ENCODE results near the gene CROCC2. TPM values are rescaled to one million over a fixed set of nuclear protein-coding genes. Genes with fewer than 3 reads are reported as not detected.

The CROCC2 gene
- total RNA-seq, 4 donors from 2014 or later, result 0.79 to 2.6 (median 1.8) TPM; not detected in 1

- Histone ChIP-seq H3K27me3 (no peaks in the 10 kb centered on the region), H3K4me1 (peaks cover 6 to 35% of the 10 kb centered on the region in 2 donors), H3K4me3 (no peak overlapping the region), H3K9me3 (no peaks in the 10 kb centered on the region), H3K36me3 (no peaks in the 10 kb centered on the region), H3K27ac (peak overlapping the region; percentile 69 to 86)
- TF ChIP-seq CTCF (IDR thresholded peaks at IDR 0.05) (peak in 1 of 4 experiments; percentile 40), POLR2A (IDR thresholded peaks at IDR 0.05) (no peak)
- intact Hi-C loops (cut with DNase I; ENCODE audit: low total_unique reads), result no loop called here
- DNase-seq, result peak; percentile 78 to 79
Measured at GRCh38 chr2:240960309-240960970, 54.3 kb downstream of the CROCC2 start.

- intact Hi-C loops (cut with DNase I; ENCODE audit: low total_unique reads), result no loop called here
- H3K27me3 ChIP-seq, result no peaks in the 10 kb centered on the region
- DNase-seq, result no peak
Measured at GRCh38 chr2:240960971-240961876, 55.1 kb downstream of the CROCC2 start.

GRCh38 chr2:240961910-240962299 is 55.8 kb downstream of the CROCC2 start:
- Histone ChIP-seq H3K27ac (peak overlapping the region; percentile 79 to 91), H3K36me3 (no peaks in the 10 kb centered on the region), H3K9me3 (no peaks in the 10 kb centered on the region), H3K27me3 (no peaks in the 10 kb centered on the region), H3K4me1 (peaks cover 6 to 35% of the 10 kb centered on the region in 2 donors), H3K4me3 (no peak overlapping the region)
- TF ChIP-seq POLR2A (IDR thresholded peaks at IDR 0.05), result no peak
- no peak for TF ChIP-seq CTCF (IDR thresholded peaks at IDR 0.05)
- intact Hi-C loops (cut with DNase I; ENCODE audit: low total_unique reads), result no loop called here
- peak in 1 of 2 donors; percentile 54 for DNase-seq

More at GRCh38 chr2:240960971-240961876, 55.1 kb downstream of the CROCC2 start:
- Histone ChIP-seq H3K4me3 (no peak overlapping the region), H3K36me3 (no peaks in the 10 kb centered on the region), H3K27ac (peak overlapping the region; percentile 69 to 86), H3K4me1 (peaks cover 6 to 35% of the 10 kb centered on the region in 2 donors), H3K9me3 (no peaks in the 10 kb centered on the region)
- TF ChIP-seq POLR2A (IDR thresholded peaks at IDR 0.05) (no peak), CTCF (IDR thresholded peaks at IDR 0.05) (no peak)

- Histone ChIP-seq H3K4me3 (no peak overlapping the region), H3K27me3 (no peaks in the 10 kb centered on the region), H3K27ac (peak overlapping the region; percentile 79 to 91), H3K9me3 (no peaks in the 10 kb centered on the region), H3K4me1 (peaks cover 6 to 35% of the 10 kb centered on the region in 2 donors), H3K36me3 (no peaks in the 10 kb centered on the region)
- TF ChIP-seq POLR2A (IDR thresholded peaks at IDR 0.05), result no peak
- no peak for TF ChIP-seq CTCF (IDR thresholded peaks at IDR 0.05)
- peak; percentile 86 to 89 for DNase-seq
- intact Hi-C loops (cut with DNase I; ENCODE audit: low total_unique reads), result no loop called here
Measured at GRCh38 chr2:240962300-240963064, 56.3 kb downstream of the CROCC2 start.
